GM12873 (cell line): Measurements from ENCODE around the gene NUP37.

ENCODE experiments used
- CTCF ChIP-seq: IDR thresholded peaks from 2 replicates; pipeline ENCODE4 v1.5.1; 2012; ENCODE audit warnings: low read depth, mild to moderate bottlenecking, moderate library complexity, low read length, control low read depth; ENCODE audit not compliant: insufficient read depth; ENCODE audit errors: missing control alignments

Gene NUP37

DNA sequence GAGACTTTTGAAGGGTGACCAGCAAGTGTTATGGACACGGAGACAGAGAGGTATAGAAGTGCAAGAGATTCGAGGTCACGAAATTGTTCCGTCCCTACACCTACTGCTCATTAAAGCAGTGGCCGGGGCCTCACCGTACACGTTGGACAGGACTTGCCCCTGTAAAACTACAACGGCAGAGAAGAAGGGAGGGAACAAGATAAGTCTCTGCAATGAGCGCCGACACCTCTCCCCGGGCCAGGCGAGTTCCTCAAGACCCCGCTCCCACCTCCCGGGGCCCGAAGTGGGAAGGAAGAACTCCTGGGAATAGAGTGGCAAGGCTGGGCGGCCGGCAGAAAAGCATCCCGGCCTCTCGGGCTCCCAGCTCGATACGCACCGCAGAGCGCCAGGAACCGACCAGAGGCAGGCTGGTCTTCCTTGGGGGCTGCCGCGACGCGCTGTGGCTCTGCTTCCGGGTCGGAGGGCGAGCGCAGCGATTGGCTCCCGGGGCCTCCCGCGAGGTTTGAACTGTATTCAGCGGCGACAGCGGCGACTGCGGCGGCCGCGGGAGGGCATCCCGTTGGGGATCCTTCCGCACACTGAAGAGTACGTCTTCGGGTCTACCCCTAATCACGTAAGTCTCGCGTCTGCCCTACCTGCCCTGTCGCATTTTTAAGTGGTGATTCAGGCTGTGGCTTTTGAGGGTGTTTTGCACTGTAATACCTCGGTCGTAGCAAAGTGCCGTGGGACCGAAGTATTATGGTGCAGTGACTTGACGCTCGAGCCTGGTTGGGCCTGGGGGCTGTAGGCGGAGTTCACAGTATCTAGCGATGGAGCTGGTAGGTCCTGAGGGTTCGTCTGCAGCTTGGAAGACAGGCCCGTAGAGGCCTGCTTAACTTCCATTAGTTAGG, at the start of gene NUP37, which contains the start of gene PARPBP:
TSS of gene NUP37 (minus strand) at position 441 of the 890 bp plus-strand sequence. CDS start 1,596 bp downstream, outside the sequence.
TSS of gene PARPBP (plus strand) at position 510 of the 890 bp plus-strand sequence. CDS start 3,706 bp downstream, outside the sequence.
- peak; percentile 13 for TF ChIP-seq CTCF

- TF ChIP-seq CTCF: no peak
Measured at GRCh38 chr12:102167821-102168604, 48.1 kb upstream of the NUP37 start.

DNA sequence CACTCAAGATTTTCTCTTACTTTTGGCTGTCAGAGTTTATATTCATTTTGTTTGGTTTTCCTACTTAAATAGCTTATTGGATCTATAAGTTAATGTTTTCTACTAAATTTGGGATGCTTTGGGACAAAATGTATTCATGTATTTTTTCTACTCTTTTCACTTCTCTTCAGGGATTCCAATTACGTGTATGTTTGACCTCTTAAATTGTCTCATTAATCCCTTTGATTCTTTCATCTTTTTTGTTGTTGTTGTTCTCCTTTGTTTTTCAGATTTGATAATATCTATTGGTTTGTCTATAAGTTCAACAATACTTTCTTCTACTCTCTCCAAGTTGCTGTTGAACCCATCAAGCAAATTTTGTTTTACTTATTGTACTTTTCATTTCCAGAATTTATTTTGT, 43.5 kb upstream of the NUP37 start:
- TF ChIP-seq CTCF: no peak

DNA sequence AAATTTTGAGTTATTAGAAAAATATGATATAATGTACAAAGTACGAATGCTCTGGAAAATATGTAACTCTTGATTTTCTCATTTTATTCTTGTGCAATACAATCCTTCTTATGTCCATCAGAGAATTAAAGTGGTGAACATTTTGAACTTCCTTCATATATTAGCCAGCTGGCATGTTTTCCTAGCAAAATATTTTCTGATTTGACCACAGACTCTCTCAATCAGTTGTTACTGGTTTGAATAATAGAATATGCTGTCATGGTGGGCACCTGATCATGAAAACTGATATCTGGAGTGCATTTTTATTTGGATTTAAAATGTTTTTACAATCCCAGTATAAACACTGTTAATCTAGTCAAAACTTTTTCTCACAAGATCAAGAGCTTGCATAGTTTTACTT, 24.3 kb upstream of the NUP37 start:
- no peak for TF ChIP-seq CTCF

GRCh38 chr12:102120886-102121285, 972 bp upstream of the NUP37 start:
- TF ChIP-seq CTCF: no peak

- TF ChIP-seq CTCF: no peak
Measured at GRCh38 chr12:102120564-102120873, 605 bp upstream of the NUP37 start.

- no peak for TF ChIP-seq CTCF
Measured at GRCh38 chr12:102118874-102119273, 1.0 kb downstream of the NUP37 start.
